Fibroblast of lung (primary cell): ENCODE results near the gene COLEC11. TPM values are rescaled to one million over a fixed set of nuclear protein-coding genes. Genes with fewer than 3 reads are reported as not detected.

ENCODE experiments used
- DNase-seq, 2 donors: peaks; one replicate each; pipeline versions ENCODE4 v3.0.0 to v3.0.0-alpha.2; 2010; ENCODE audit warnings: low read depth in 2 of 2
- H2AFZ ChIP-seq: 2 replicates; pipeline ENCODE4 v1.5.1; 2012; ENCODE audit warnings: low read length, control low read depth, inconsistent platforms
- H3K27ac ChIP-seq: 2 replicates; pipeline ENCODE4 v1.5.1; 2011; ENCODE audit warnings: low read length, control low read depth; ENCODE audit not compliant: insufficient read depth
- H3K27me3 ChIP-seq: 2 replicates; pipeline ENCODE4 v1.5.1; 2011; ENCODE audit warnings: mild to moderate bottlenecking, low read length; ENCODE audit not compliant: control insufficient read depth, insufficient read depth
- H3K36me3 ChIP-seq: 2 replicates; pipeline ENCODE4 v1.5.1; 2011; ENCODE audit warnings: low read length; ENCODE audit not compliant: control insufficient read depth, insufficient read depth
- H3K4me1 ChIP-seq: 2 replicates; pipeline ENCODE4 v1.5.1; 2011; ENCODE audit warnings: low read length; ENCODE audit not compliant: control insufficient read depth, insufficient read depth; ENCODE audit errors: extremely low read depth
- H3K4me2 ChIP-seq: 2 replicates; pipeline ENCODE4 v1.5.1; 2011; ENCODE audit warnings: low read length, control low read depth; ENCODE audit not compliant: insufficient read depth; ENCODE audit errors: extremely low read depth
- H3K4me3 ChIP-seq, 4 experiments: fragments of 200-600 bp in 1 of 4; sonication (generic) in 1 of 4; replicated peaks in 1 of 4; 2 replicates each; pipeline ENCODE4 v1.5.1; 2011 to 2016; ENCODE audit warnings: low read length in 4 of 4, low read depth in 3 of 4, mild to moderate bottlenecking in 3 of 4, control low read depth in 2 of 4, inconsistent platforms in 1 of 4, mixed read lengths in 1 of 4; ENCODE audit not compliant: insufficient read depth in 1 of 4; ENCODE audit errors: control extremely low read depth in 1 of 4
- H3K79me2 ChIP-seq: 2 replicates; pipeline ENCODE4 v1.5.1; 2012; ENCODE audit warnings: mild to moderate bottlenecking, low read length, inconsistent platforms; ENCODE audit not compliant: control insufficient read depth, insufficient read depth
- H3K9ac ChIP-seq: 2 replicates; pipeline ENCODE4 v1.5.1; 2011; ENCODE audit warnings: mild to moderate bottlenecking, low read length, control low read depth; ENCODE audit not compliant: insufficient read depth
- H3K9me3 ChIP-seq: 2 replicates; pipeline ENCODE4 v1.5.1; 2012; ENCODE audit warnings: low read depth, low read length; ENCODE audit not compliant: control insufficient read depth, insufficient read depth
- H4K20me1 ChIP-seq: 2 replicates; pipeline ENCODE4 v1.5.1; 2011; ENCODE audit warnings: low read length; ENCODE audit not compliant: control insufficient read depth, insufficient read depth; ENCODE audit errors: extremely low read depth
- CTCF ChIP-seq, 2 donors: IDR thresholded peaks in 1 of 2; conservative IDR thresholded peaks in 1 of 2; 1 replicate in 1 of 2; 2 replicates in 1 of 2; pipeline ENCODE4 v1.5.1; 2011 to 2012; ENCODE audit warnings: low read length in 2 of 2, control low read depth in 1 of 2, inconsistent platforms in 1 of 2, low read depth in 1 of 2, mild to moderate bottlenecking in 1 of 2
- EZH2 ChIP-seq: IDR thresholded peaks from 2 replicates; pipeline ENCODE4 v1.5.1; 2012; ENCODE audit warnings: low read length, control low read depth, mild to moderate bottlenecking; ENCODE audit errors: missing control alignments
- polyA plus RNA-seq, 2 donors: library from polyadenylated mRNA; depleted of rRNA in 1 of 2; stranded (reverse) in 1 of 2; unstranded in 1 of 2; fragments of >200 nt; gene quantifications; 2 replicates each; pipeline ENCODE4 v1.2.1, GENCODE V29; 2011 to 2012; ENCODE audit warnings: missing spikeins in 1 of 2
- total RNA-seq: library from RNA; depleted of rRNA; stranded (reverse); fragments of >200 nt; gene quantifications from 2 replicates; pipeline ENCODE4 v1.2.1, GENCODE V29; 2014

COLEC11 gene
- total and polyA plus RNA-seq, 2 donors (not counting 1 experiment from before 2014, with no cell fraction given): 0.30 to 0.83 TPM

GRCh38 chr2:3677436-3677835 lies 82.5 kb downstream of the COLEC11 start:
- H4K20me1 ChIP-seq: no peaks in the 10 kb centered on the region
- H2AFZ ChIP-seq: no peak overlapping the region
- H3K9ac ChIP-seq: no peak overlapping the region
- TF ChIP-seq EZH2: no peak
- TF ChIP-seq CTCF (conservative IDR thresholded peaks at IDR 0.05 in 1 of 2, IDR thresholded peaks at IDR 0.05 in 1 of 2; ENCODE audit: low read depth in 1 of 2, low read length in 2 of 2): no peak
- H3K27ac ChIP-seq: no peak overlapping the region
- H3K4me2 ChIP-seq: no peak overlapping the region
- DNase-seq: no peak
- H3K4me1 ChIP-seq: no peaks in the 10 kb centered on the region
- H3K36me3 ChIP-seq: no peaks in the 10 kb centered on the region
- no peak overlapping the region for H3K4me3 ChIP-seq
- H3K79me2 ChIP-seq: no peaks in the 10 kb centered on the region
- H3K9me3 ChIP-seq: no peaks in the 10 kb centered on the region
- H3K27me3 ChIP-seq: no peaks in the 10 kb centered on the region

- TF ChIP-seq CTCF (conservative IDR thresholded peaks at IDR 0.05 in 1 of 2, IDR thresholded peaks at IDR 0.05 in 1 of 2; ENCODE audit: low read depth in 1 of 2, low read length in 2 of 2) (no peak), EZH2 (no peak)
- no peaks in the 10 kb centered on the region for H4K20me1 ChIP-seq
- no peak overlapping the region for H2AFZ ChIP-seq
- H3K9me3 ChIP-seq: no peaks in the 10 kb centered on the region
- no peaks in the 10 kb centered on the region for H3K36me3 ChIP-seq
- no peaks in the 10 kb centered on the region for H3K27me3 ChIP-seq
- H3K4me1 ChIP-seq: no peaks in the 10 kb centered on the region
- no peaks in the 10 kb centered on the region for H3K79me2 ChIP-seq
- DNase-seq: no peak
- H3K27ac ChIP-seq: no peak overlapping the region
- H3K9ac ChIP-seq: no peak overlapping the region
- H3K4me3 ChIP-seq: no peak overlapping the region
- H3K4me2 ChIP-seq: no peak overlapping the region
These were observed 83.3 kb downstream of the COLEC11 start for GRCh38 chr2:3678212-3678611.

GRCh38 chr2:3679180-3679579 lies 84.3 kb downstream of the COLEC11 start:
- no peaks in the 10 kb centered on the region for H4K20me1 ChIP-seq
- no peaks in the 10 kb centered on the region for H3K79me2 ChIP-seq
- H3K4me3 ChIP-seq: no peak overlapping the region
- no peaks in the 10 kb centered on the region for H3K9me3 ChIP-seq
- H2AFZ ChIP-seq: no peak overlapping the region
- TF ChIP-seq EZH2 (no peak), CTCF (conservative IDR thresholded peaks at IDR 0.05 in 1 of 2, IDR thresholded peaks at IDR 0.05 in 1 of 2; ENCODE audit: low read depth in 1 of 2, low read length in 2 of 2) (no peak)
- H3K4me1 ChIP-seq: no peaks in the 10 kb centered on the region
- H3K9ac ChIP-seq: no peak overlapping the region
- no peak for DNase-seq
- no peak overlapping the region for H3K4me2 ChIP-seq
- H3K27me3 ChIP-seq: no peaks in the 10 kb centered on the region
- H3K27ac ChIP-seq: no peak overlapping the region
- H3K36me3 ChIP-seq: no peaks in the 10 kb centered on the region
